NCI-H2171 (cell line): ENCODE results near the gene OR11A1.
"Not testable (repeated sequence)": the region's sequence is repeated elsewhere in the genome, so short reads cannot be mapped to it uniquely, and the experiment has no call there.

Source experiments
- DNase-seq: peaks from one replicate; lab custom pipeline; 2025; lab: John Stamatoyannopoulos, UW

OR11A1 gene

GRCh38 chr6:29478740-29479139 lies 21.9 kb upstream of the OR11A1 start:
- no peak for DNase-seq

- no peak for DNase-seq
Measured at GRCh38 chr6:29477923-29478450, 21.1 kb upstream of the OR11A1 start.

DNA sequence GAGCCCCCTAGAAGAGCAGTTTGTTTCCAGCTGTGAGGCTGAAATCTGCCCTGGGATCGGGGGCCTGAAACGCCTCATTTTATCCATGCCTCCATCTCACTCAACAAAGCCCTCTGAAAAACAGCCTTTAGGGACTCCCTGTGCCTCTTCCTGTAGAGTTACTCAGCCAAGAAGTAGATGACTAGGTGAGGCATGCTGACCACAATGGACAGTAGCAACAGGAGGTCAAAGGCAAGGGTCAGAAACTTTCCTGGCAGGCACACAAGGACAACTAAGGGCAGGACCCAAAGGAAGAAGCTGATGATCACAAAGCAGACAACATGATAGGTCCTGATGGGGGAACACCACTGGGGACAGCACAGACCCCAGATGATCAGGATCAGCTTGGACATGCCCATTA lies 18.1 kb upstream of the OR11A1 start:
- no peak for DNase-seq

- no peak for DNase-seq
Measured at GRCh38 chr6:29466241-29466640, 9.4 kb upstream of the OR11A1 start.

- no peak for DNase-seq
Measured at GRCh38 chr6:29465801-29466200, 8.9 kb upstream of the OR11A1 start.

DNA sequence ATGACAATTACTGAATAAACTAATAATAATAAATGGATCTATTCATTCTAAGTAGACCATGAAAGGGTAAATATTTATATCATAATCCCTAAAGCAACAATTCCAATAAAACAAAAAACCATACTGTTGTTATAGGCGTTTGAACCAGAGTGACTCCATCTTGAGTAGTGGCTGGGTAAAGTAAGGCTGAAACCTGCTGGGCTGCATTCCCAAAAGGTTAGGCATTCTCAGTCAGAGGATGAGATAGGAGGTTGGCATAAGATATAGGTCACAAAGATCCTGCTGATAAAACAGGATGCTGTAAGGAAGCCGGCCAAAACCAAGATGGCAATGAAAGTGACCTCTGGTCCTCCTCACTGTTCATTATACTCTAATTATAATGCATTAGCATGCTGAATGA lies 8.4 kb upstream of the OR11A1 start:
- no peak for DNase-seq

GRCh38 chr6:29462022-29462421 lies 5.2 kb upstream of the OR11A1 start:
- no peak for DNase-seq

GRCh38 chr6:29461021-29461814 lies 4.3 kb upstream of the OR11A1 start:
- DNase-seq: no peak

DNA sequence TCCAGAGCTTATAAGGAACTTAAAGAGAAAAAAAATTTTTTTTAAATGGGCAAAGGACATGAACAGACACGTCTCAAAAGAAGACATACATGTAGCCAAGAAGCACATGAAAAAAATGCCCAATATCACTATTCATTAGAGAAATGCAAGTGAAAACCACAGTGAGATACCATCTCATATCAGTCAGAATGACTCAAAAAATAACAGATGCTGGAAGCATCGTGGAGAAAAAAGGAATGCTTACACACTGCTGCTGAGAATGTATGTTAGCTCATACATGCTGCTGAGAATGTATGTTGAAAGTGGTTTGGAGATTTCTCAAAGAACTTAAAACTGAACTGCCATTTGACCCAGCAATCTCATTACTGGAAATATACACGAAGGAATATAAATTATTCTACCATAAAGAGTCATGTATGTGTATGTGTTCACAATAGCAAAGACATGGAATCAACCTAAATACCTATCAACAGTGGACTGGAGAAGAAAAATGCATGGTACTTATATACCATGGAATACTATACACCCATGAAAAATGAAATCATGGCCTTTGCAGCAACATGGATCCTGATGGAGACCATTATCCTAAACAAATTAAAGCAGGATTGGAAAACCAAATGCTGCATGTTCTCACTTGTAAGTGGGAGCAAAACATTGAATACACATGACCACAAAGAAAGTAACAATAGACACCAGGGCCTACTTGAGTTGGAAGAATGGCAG lies 5.2 kb downstream of the OR11A1 start:
- DNase-seq: no peak

DNA sequence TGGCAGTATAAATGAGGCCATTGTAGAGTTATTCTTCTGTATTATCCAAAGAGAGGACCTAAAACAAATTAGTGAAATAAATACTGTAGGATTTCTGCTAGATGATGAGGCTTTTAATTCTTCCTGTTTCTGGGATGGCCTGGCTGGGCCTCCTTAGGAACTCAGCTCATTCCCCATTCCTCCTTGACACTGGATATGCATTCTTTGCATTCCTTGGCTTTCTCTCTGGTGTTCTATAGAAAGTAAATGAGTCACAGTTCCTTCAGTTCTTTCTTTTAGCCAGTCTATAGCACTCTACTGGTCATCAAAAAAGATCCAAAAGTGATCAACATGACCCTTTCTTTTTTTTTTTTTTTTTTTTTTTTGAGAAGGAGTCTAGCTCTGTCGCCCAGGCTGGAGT lies 9.2 kb downstream of the OR11A1 start:
- DNase-seq: no peak

GRCh38 chr6:29444031-29444430 lies 12.8 kb downstream of the OR11A1 start:
- not testable (repeated sequence) for DNase-seq

DNA sequence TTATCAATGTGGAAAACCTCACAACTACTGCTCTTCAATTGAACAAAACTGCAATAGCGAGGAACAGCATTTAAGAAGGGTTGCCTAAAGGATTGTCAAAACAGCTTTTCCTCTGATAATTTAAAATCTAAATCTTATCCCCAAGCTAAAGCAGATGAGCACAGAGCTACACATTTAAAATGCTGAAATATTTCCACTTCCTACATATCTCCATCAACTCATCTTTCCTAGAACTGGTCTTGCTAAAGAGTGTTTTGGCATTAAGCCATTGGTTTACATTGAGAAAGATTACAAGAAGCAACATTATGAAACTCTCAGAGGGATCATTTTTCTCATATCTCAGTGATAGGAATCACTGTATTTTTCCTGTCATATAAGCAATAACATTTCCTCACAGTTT lies 14.2 kb downstream of the OR11A1 start:
- no peak for DNase-seq

GRCh38 chr6:29439006-29439405 lies 17.9 kb downstream of the OR11A1 start, which contains the start of gene OR10C1:
TSS of gene OR10C1 (plus strand) at chr6:29439306. CDS start at chr6:29440016, 710 bp downstream.
- DNase-seq: no peak

DNA sequence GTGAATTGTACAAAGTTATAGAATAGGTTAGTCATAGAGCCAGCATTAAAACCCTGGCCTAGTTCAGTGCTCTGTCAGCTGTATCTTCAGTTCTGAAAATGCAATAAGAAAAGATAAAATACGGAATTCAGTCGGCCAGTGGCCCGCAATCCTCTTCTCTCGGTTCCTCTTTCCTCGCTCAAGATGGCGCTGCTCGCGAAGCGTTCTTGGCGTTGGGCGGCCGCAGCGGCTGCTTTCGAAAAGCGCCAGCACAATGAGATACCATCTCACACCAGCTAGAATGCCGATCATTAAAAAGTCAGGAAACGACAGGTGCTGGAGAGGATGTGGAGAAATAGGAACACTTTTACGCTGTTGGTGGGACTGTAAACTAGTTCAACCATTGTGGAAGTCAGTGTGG lies 20.1 kb downstream of the OR11A1 start:
- DNase-seq: not testable (repeated sequence)

DNA sequence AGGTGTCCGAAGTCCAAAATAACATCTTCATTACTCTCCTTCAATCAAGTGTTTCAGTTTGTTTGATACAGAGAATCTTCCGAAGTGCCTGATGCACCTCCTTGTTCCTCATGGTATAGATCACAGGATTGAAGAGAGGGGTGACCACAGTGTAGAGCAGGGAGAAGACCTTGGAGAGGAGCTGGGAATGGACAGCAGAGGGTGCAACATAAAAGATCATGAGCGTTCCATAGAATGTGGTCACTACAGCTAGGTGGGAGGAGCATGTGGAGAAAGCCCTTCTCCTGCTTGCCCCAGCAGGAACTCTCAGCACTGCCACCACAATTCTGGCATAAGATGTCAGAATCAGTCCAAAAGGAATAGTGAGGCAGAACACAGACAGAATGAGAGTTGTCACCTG lies 30.2 kb downstream of the OR11A1 start:
- DNase-seq: no peak

- DNase-seq: no peak
Measured at GRCh38 chr6:29425075-29425474, 31.8 kb downstream of the OR11A1 start.

DNA sequence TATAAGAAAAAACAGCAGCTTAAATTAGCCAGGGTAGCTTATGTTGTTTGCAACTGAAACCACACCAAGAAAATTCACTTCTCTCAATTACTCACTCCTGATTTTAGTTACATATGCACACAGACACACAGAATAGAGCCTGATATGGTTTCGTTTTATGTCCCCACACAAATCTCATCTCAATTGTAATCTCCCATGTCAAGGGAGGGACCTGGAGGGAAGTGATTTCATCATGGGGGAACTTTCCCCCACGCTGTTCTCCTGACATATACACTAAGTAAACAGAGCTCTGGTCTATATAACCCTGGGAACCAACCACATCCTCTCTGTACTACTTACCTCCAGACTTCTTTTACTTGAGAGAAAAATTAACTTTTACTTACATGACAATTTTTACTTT lies 32.3 kb downstream of the OR11A1 start:
- DNase-seq: no peak

- no peak for DNase-seq
Measured at GRCh38 chr6:29424168-29424567, 32.7 kb downstream of the OR11A1 start.

GRCh38 chr6:29419516-29419915 lies 37.4 kb downstream of the OR11A1 start:
- no peak for DNase-seq

DNA sequence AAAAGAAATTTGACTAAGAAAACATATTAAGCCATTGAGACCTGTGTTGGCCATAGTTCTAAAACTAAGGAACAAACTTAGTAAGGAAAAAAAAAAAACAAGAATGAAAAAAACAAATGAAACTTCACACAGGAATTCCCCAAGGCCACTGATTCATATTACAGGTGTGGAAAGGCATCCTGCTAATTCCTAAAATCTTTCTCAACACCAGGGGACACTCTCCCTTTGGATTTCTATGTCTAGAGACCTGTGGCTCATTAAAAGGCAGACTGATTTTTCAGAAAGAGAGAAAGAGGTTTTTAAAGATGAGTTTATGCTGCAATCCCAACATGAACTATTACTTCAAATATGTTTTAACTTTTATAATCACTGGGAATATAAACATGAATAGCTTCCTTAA lies 42.3 kb downstream of the OR11A1 start, which contains the start of gene OR12D1:
TSS of gene OR12D1 (plus strand) at position 341 of the 400 bp plus-strand sequence.
- DNase-seq: no peak

- no peak for DNase-seq
Measured at GRCh38 chr6:29403801-29404200, 53.1 kb downstream of the OR11A1 start.

- DNase-seq: no peak
Measured at GRCh38 chr6:29399525-29399924, 57.3 kb downstream of the OR11A1 start.

DNA sequence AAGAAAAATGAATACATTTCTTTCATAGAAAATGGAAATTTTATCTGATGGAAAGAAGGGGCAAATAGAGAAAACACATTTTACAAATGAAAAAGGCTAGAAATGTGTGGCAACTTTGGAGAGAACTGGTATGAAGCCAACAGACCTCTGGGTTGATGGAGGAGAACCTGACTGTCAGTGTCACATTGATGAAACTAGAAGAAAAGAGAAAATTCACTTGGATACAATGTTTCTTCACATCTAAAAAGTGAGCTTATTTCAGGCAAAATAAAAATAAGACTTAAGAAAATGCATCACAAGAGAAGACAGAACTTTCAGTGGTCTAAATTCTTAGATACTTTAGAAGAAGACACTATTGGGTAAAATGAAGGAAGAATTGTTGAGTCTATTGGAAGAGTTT lies 61.5 kb downstream of the OR11A1 start, which contains the start of gene OR12D2:
TSS of gene OR12D2 (plus strand) at position 301 of the 400 bp plus-strand sequence. CDS start 1,069 bp downstream, outside the sequence.
- DNase-seq: no peak
